A375 (cell line): ENCODE results near the gene JMJD8. TPM values are rescaled to one million over a fixed set of nuclear protein-coding genes. Genes with fewer than 3 reads are reported as not detected.

Experiments used
- total RNA-seq: library from RNA; depleted of rRNA; stranded (reverse); fragments of >200 nt; shearing (Covaris generic); gene quantifications from 2 replicates; pipeline ENCODE4 v1.2.3, GENCODE V29; 2014; rRNA removed

Gene JMJD8
- 93.3 and 97.0 TPM in 2 replicates for total RNA-seq

GRCh38 chr16:684071-684794 lies at the start of gene JMJD8:
JMJD8 (minus strand) TSS chr16:684334; CDS start chr16:684319, 15 bp downstream.

GRCh38 chr16:726438-727290 lies 42.5 kb upstream of the JMJD8 start, which contains the start of the genes CCDC78 and HAGHL:
CCDC78 (minus strand) TSS chr16:726443; CDS start chr16:726367, 76 bp downstream.
HAGHL (plus strand) TSS chr16:727106; CDS start chr16:727510, 404 bp downstream.

GRCh38 chr16:720990-721764 lies 37.0 kb upstream of the JMJD8 start, which contains the start of gene ANTKMT:
ANTKMT (plus strand) TSS chr16:721146; CDS start chr16:721275, 129 bp downstream.

GRCh38 chr16:714558-715476 lies 30.7 kb upstream of the JMJD8 start, which contains the start of gene METRN:
METRN (plus strand) TSS chr16:715118; CDS start chr16:715290, 172 bp downstream.

GRCh38 chr16:705431-706188 lies 21.5 kb upstream of the JMJD8 start, which contains the start of gene FBXL16:
FBXL16 (minus strand) TSS chr16:705801; CDS start chr16:697405, 8,396 bp downstream.

GRCh38 chr16:679814-680624 lies 4.1 kb downstream of the JMJD8 start, which contains the start of gene STUB1:
STUB1 (plus strand) TSS chr16:680410; CDS start chr16:680526, 116 bp downstream.

GRCh38 chr16:674968-675883 lies 8.9 kb downstream of the JMJD8 start, which contains the start of gene RHBDL1:
RHBDL1 (plus strand) TSS chr16:675671; CDS start chr16:675791, 120 bp downstream.

GRCh38 chr16:667780-668518 lies 16.2 kb downstream of the JMJD8 start, which contains the start of gene RHOT2:
RHOT2 (plus strand) TSS chr16:668132; CDS start chr16:668200, 68 bp downstream.

GRCh38 chr16:648781-649589 lies 35.1 kb downstream of the JMJD8 start, which contains the start of gene WDR90:
WDR90 (plus strand) TSS chr16:649365; CDS start chr16:649417, 52 bp downstream.

GRCh38 chr16:641326-642188 lies 42.6 kb downstream of the JMJD8 start, which contains the start of gene MCRIP2:
MCRIP2 (plus strand) TSS chr16:641828; CDS start chr16:641992, 164 bp downstream.

GRCh38 chr16:636206-637080 lies 47.7 kb downstream of the JMJD8 start, which contains the start of gene METTL26:
METTL26 (minus strand) TSS chr16:636305; CDS start chr16:636290, 15 bp downstream.

